ENCODE measurements around the gene ACHE. TPM values are rescaled to one million over a fixed set of nuclear protein-coding genes. Genes with fewer than 3 reads are reported as not detected.

ACHE gene
- total and polyA plus RNA-seq, 2 donors (not counting 1 experiment from before 2014, with no cell fraction given), result under 0.01 to 0.07 TPM

GRCh38 chr7:100867040-100867775 lies 28.5 kb downstream of the ACHE start, which contains the start of gene TRIP6:
Gene TRIP6, plus strand, starts transcription at chr7:100867387. Its CDS starts 111 bp downstream, at chr7:100867498.
- Histone ChIP-seq H3K79me2 (ENCODE audit: control insufficient read depth, insufficient read depth, low read length) (peaks cover 36% of the 10 kb centered on the region), H3K4me2 (ENCODE audit: extremely low read depth, insufficient read depth, low read length) (peak within 1 kb of the TSS; percentile 91), H3K9ac (ENCODE audit: insufficient read depth, low read length) (peak within 1 kb of the TSS; percentile 99), H3K4me1 (ENCODE audit: control insufficient read depth, extremely low read depth, insufficient read depth, low read length) (peaks cover 6% of the 10 kb centered on the region), H3K27me3 (ENCODE audit: control insufficient read depth, insufficient read depth, low read length) (no peaks in the 10 kb centered on the region), H2AFZ (ENCODE audit: low read length) (no peak within 1 kb of the TSS), H3K27ac (ENCODE audit: insufficient read depth, low read length) (peak within 1 kb of the TSS; percentile 98), H3K36me3 (ENCODE audit: control insufficient read depth, insufficient read depth, low read length) (peaks cover 16% of the 10 kb centered on the region), H4K20me1 (ENCODE audit: control insufficient read depth, extremely low read depth, insufficient read depth, low read length) (no peaks in the 10 kb centered on the region), H3K9me3 (ENCODE audit: control insufficient read depth, insufficient read depth, low read depth, low read length) (no peaks in the 10 kb centered on the region), H3K4me3 (replicated peaks in 1 of 4; ENCODE audit: control extremely low read depth in 1 of 4, insufficient read depth in 1 of 4, low read depth in 3 of 4, low read length in 4 of 4) (peak within 1 kb of the TSS; percentile 80 to 99 (median 96))
- TF ChIP-seq EZH2 (IDR thresholded peaks at IDR 0.05; ENCODE audit: low read length, missing control alignments) (no peak), CTCF (conservative IDR thresholded peaks at IDR 0.05 in 1 of 2, IDR thresholded peaks at IDR 0.05 in 1 of 2; ENCODE audit: low read depth in 1 of 2, low read length in 2 of 2) (no peak)
- DNase-seq (ENCODE audit: low read depth in 2 of 2), result peak; percentile 93 to 94

GRCh38 chr7:100866729-100867039 lies 29.0 kb downstream of the ACHE start:
- Histone ChIP-seq H3K36me3 (ENCODE audit: control insufficient read depth, insufficient read depth, low read length) (peaks cover 15% of the 10 kb centered on the region), H3K27ac (ENCODE audit: insufficient read depth, low read length) (peak overlapping the region; percentile 98), H3K27me3 (ENCODE audit: control insufficient read depth, insufficient read depth, low read length) (no peaks in the 10 kb centered on the region), H3K9ac (ENCODE audit: insufficient read depth, low read length) (peak overlapping the region; percentile 99), H3K4me1 (ENCODE audit: control insufficient read depth, extremely low read depth, insufficient read depth, low read length) (peaks cover 6% of the 10 kb centered on the region), H3K4me3 (replicated peaks in 1 of 4; ENCODE audit: control extremely low read depth in 1 of 4, insufficient read depth in 1 of 4, low read depth in 3 of 4, low read length in 4 of 4) (peak overlapping the region in 3 of 4 experiments; percentile 80 to 99 (median 98)), H3K9me3 (ENCODE audit: control insufficient read depth, insufficient read depth, low read depth, low read length) (no peaks in the 10 kb centered on the region), H3K79me2 (ENCODE audit: control insufficient read depth, insufficient read depth, low read length) (peaks cover 36% of the 10 kb centered on the region), H2AFZ (ENCODE audit: low read length) (no peak overlapping the region), H3K4me2 (ENCODE audit: extremely low read depth, insufficient read depth, low read length) (peak overlapping the region; percentile 23), H4K20me1 (ENCODE audit: control insufficient read depth, extremely low read depth, insufficient read depth, low read length) (no peaks in the 10 kb centered on the region)
- no peak for TF ChIP-seq EZH2 (IDR thresholded peaks at IDR 0.05; ENCODE audit: low read length, missing control alignments)
- TF ChIP-seq CTCF (conservative IDR thresholded peaks at IDR 0.05 in 1 of 2, IDR thresholded peaks at IDR 0.05 in 1 of 2; ENCODE audit: low read depth in 1 of 2, low read length in 2 of 2), result no peak
- no peak for DNase-seq (ENCODE audit: low read depth in 2 of 2)

- Histone ChIP-seq H3K27ac (ENCODE audit: insufficient read depth, low read length) (peak overlapping the region; percentile 98), H3K4me1 (ENCODE audit: control insufficient read depth, extremely low read depth, insufficient read depth, low read length) (peaks cover 6% of the 10 kb centered on the region), H3K27me3 (ENCODE audit: control insufficient read depth, insufficient read depth, low read length) (no peaks in the 10 kb centered on the region), H2AFZ (ENCODE audit: low read length) (no peak overlapping the region), H3K9ac (ENCODE audit: insufficient read depth, low read length) (no peak overlapping the region), H3K4me2 (ENCODE audit: extremely low read depth, insufficient read depth, low read length) (peak overlapping the region; percentile 23), H4K20me1 (ENCODE audit: control insufficient read depth, extremely low read depth, insufficient read depth, low read length) (no peaks in the 10 kb centered on the region), H3K36me3 (ENCODE audit: control insufficient read depth, insufficient read depth, low read length) (peaks cover 11% of the 10 kb centered on the region), H3K79me2 (ENCODE audit: control insufficient read depth, insufficient read depth, low read length) (peaks cover 33% of the 10 kb centered on the region), H3K9me3 (ENCODE audit: control insufficient read depth, insufficient read depth, low read depth, low read length) (no peaks in the 10 kb centered on the region), H3K4me3 (replicated peaks in 1 of 4; ENCODE audit: control extremely low read depth in 1 of 4, insufficient read depth in 1 of 4, low read depth in 3 of 4, low read length in 4 of 4) (peak overlapping the region in 1 of 4 experiments; percentile 99)
- TF ChIP-seq EZH2 (IDR thresholded peaks at IDR 0.05; ENCODE audit: low read length, missing control alignments), result no peak
- no peak for TF ChIP-seq CTCF (conservative IDR thresholded peaks at IDR 0.05 in 1 of 2, IDR thresholded peaks at IDR 0.05 in 1 of 2; ENCODE audit: low read depth in 1 of 2, low read length in 2 of 2)
- peak; percentile 29 to 36 for DNase-seq (ENCODE audit: low read depth in 2 of 2)
Observed at GRCh38 chr7:100865938-100866728, 29.6 kb downstream of the ACHE start.
